ENCODE results near the gene WSCD2.

The WSCD2 gene

DNA sequence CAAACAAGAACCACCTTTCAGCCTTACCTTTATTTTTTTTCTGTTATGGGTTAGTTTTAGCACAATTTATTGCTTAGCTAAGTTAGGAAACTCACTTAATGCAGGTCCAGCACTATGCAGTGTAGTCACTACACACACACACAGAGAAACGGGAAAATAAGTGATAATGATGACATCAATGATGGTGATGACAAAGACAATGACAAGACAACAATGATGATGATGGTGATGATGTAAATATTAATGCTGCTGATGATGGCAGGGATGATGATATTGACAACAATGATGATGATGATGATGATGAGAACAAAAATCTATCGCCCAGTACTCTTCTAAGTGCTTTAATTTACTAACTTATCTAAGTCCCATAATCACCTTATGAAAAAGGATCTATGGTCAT, 41.1 kb downstream of the WSCD2 start:
- FAIRE-seq, result no peak

DNA sequence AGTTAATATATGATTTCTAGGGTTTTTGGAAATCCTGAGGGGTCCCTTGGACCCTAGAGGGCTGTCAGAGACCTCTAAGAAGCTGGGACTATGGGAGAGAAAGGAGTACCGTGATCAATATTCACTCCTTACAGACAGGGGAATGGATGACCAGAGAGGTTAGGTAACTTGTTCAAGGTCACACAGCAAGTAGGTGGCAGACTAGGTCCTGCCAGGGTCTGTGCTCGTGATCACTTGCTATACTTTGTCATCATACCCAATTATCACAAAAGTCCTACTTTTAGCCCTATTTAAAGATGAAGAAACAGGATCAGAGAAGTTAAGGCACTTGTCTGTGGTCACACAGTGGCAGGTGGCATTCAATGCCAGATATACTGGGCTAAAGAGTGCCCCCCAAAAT, 42.9 kb downstream of the WSCD2 start:
- FAIRE-seq, result no peak

- no peak for FAIRE-seq
Observed at GRCh38 chr12:108173160-108173559, 44.1 kb downstream of the WSCD2 start.

DNA sequence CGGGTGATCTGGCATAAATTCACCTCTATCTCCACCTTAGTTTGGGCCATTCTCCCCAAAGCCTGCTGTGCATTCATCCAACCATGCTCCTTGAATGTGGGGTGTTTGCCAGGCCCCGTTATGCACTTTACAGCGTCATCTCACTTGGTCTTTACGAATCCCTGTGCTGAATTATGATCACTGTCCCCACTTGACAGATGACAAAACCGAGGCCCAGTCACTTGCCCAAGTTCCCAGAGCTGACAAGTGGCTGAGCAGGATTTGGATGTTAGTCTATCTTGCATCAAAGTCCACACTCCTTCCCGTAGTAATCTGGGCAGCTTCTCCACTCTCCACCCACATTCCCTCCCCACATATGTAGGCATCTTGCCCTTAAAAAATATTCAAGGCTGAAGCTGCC, 44.8 kb downstream of the WSCD2 start:
- no peak for FAIRE-seq

- FAIRE-seq, result no peak
Observed at GRCh38 chr12:108174641-108175040, 45.6 kb downstream of the WSCD2 start.

DNA sequence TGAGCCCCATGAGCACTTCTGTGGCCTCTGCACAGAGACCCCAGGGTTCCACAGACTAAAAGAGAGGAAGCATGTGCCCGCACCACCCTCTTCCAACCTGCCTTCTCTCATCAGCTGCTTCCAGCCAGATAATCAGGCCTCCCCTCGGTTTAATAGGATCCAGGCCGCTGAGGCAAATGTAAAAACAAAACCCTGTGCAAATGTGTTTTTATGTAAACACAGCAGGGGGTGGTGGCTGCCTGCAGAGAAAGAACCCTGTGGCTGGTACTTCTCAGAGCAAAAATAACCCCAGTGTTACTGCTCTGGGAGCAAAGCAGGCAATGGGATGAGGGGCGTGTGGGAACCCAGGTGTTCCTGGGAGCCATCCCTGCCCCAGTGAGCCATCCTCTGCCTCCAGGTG, 46.2 kb downstream of the WSCD2 start:
- no peak for FAIRE-seq

- no peak for FAIRE-seq
Observed at GRCh38 chr12:108176292-108176691, 47.2 kb downstream of the WSCD2 start.

- FAIRE-seq, result no peak
Observed at GRCh38 chr12:108177131-108177530, 48.0 kb downstream of the WSCD2 start.

DNA sequence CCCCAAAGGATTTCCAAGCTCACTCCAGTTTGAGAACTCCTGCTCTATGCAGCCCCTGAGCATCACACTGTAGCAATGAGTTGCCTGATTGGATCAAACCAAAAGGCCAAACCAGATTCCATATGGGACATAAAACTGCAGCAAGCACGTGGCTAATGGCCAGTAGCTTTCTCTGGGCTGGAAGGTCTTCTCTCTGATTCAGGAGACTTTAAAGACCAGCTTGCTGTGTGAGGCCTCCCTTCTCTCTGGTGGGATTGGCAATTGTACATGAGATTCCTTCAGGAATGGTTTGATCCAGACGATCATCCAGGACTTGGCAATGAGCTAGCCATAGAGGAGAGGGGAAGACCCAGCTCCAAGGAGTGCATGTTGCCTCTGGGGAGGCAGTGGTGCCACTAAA, 50.2 kb downstream of the WSCD2 start:
- no peak for FAIRE-seq

DNA sequence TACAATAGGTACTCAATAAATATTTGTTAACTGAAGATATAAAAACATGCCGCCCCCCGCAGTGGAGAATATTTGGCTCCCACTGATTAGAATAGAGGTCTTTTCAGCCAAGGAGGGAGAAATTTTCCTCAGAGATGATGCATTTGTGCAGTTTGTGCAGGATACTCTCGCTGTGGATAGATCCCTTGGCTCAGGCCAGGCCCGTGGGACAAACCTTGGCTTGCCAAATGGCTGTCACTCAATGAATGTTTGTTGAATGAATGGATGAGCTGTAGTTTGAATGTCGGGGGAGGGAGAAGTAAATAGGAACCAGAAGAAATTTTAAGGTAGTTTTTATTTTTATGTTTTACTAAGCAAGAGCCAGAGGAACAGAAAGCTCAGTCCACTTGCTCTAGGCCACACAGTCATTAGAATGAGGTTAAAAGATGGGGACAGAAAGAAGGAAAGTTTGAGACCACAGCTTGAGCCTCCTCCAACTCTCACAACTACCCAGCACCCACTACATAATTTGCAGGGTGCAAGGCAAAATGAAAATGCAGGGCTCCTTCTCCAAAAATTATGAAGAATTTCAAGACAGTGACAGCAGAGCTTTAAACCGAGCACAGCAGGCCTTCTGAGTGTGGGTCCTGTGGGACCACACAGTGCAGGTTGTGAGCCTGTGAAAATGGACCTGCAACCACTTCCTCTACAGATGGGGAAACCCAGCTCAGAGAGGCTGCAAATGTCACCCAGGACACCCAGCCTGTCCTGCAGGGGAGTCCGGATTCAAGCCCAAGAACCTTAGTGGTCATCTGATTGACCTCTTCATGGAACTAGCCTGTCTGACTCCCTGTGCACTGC, 51.4 kb downstream of the WSCD2 start:
- FAIRE-seq, result no peak

GRCh38 chr12:108181095-108181454, 52.0 kb downstream of the WSCD2 start:
- FAIRE-seq, result no peak

- FAIRE-seq, result no peak
Observed at GRCh38 chr12:108182096-108182495, 53.0 kb downstream of the WSCD2 start.

GRCh38 chr12:108185002-108185401, 55.9 kb downstream of the WSCD2 start:
- no peak for FAIRE-seq

GRCh38 chr12:108187831-108188230, 58.7 kb downstream of the WSCD2 start:
- peak; percentile 70 for FAIRE-seq

DNA sequence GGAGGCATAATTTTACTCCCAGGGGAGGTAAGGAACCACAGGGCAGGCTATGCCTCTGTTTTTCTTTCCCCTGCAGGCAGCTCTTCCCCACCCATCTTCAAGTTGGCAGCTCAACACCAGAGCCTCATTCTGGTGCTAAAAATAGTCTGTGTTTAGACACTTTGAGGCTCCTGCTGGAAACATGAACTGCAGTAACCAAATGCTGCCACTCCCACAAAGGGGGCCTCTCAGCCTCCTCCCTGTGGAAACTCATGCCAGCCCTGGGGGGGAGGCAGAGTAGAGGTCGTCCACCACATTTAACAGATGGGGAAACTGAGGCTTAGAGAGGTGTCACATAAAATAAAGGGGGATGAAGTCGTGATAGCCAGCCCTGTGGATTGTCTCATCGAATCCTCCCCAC, 61.4 kb downstream of the WSCD2 start:
- FAIRE-seq, result no peak

GRCh38 chr12:108191086-108191485, 62.0 kb downstream of the WSCD2 start:
- FAIRE-seq, result no peak

GRCh38 chr12:108191938-108192337, 62.9 kb downstream of the WSCD2 start:
- no peak for FAIRE-seq

GRCh38 chr12:108193493-108193892, 64.4 kb downstream of the WSCD2 start:
- no peak for FAIRE-seq

- FAIRE-seq, result no peak
Observed at GRCh38 chr12:108193917-108194316, 64.8 kb downstream of the WSCD2 start.

GRCh38 chr12:108194585-108194984, 65.5 kb downstream of the WSCD2 start:
- no peak for FAIRE-seq

DNA sequence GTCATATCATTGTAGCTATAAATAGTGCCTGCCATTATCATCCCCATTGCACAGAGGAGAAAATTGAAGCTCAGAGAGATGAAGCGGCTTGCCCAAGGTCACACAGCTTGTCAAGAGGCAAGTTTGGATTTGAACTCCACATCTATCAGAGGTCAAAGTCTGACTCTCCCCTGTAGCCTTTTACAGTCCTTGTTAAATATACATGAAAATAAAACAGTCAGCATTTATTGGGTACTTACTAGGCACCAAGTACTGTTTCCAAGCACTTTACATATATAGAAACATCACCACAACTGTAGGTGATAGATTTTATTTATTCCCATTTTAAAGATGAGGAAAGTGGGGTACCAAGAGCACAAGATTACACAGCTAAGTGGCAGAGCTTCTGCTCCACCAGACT, 67.2 kb downstream of the WSCD2 start:
- no peak for FAIRE-seq

GRCh38 chr12:108196921-108197320, 67.8 kb downstream of the WSCD2 start:
- no peak for FAIRE-seq

- no peak for FAIRE-seq
Observed at GRCh38 chr12:108198043-108198442, 69.0 kb downstream of the WSCD2 start.

GRCh38 chr12:108199106-108199505, 70.0 kb downstream of the WSCD2 start:
- no peak for FAIRE-seq

GRCh38 chr12:108201808-108202207, 72.7 kb downstream of the WSCD2 start:
- no peak for FAIRE-seq
